COR-L47 (cell line): ENCODE measurements around the gene AKR1C3.
"Not testable (repeated sequence)": the region's sequence is repeated elsewhere in the genome, so short reads cannot be mapped to it uniquely, and the experiment has no call there.

Experiments
- DNase-seq: peaks from one replicate; lab custom pipeline; 2025; lab: John Stamatoyannopoulos, UW

The AKR1C3 gene

DNA sequence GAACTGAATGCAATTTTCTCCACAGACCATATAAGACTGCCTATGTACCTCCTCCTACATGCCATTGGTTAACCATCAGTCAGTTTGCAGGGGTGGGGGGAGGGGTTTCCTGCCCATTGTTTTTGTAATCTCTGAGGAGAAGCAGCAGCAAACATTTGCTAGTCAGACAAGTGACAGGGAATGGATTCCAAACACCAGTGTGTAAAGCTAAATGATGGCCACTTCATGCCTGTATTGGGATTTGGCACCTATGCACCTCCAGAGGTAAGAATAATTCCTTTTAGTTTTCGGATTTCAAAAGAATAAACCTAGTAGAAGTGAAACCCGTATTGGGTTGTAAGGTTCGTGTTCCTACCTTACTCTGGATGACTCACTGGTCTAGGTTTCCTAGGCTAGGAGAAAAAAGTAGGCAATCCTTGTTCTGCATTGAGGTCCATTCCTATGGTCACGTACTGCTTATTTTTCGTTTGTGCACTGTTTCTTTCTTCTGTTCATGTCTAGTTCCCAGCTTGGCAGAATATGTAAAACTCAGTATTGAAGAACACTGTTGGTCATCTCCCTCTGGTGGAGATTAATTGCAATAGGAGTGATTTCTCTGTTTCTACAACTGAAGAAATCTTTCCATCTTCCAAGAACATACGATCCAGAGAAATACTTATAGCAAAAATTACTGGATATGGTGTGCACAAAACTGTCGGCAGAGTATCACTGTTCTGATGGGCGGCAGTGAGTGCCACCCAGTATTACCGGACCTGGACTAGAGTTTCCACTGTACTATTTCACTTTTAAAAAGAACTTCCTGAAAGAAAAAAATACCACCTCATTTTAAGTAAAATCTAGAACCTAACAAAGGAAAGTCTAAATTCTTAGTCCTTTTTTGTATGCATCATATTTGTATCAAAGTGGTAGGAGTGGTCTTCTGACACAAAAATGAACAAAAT, at the start of gene AKR1C3:
Gene AKR1C3, plus strand, starts transcription at position 150 of the 941 bp plus-strand sequence. Its CDS starts 31 bp downstream, at position 181.
- DNase-seq, result peak; percentile 23

- no peak for DNase-seq
Measured at GRCh38 chr10:5045095-5045494, 49.1 kb upstream of the AKR1C3 start.

GRCh38 chr10:5046410-5046809, 47.8 kb upstream of the AKR1C3 start:
- no peak for DNase-seq

GRCh38 chr10:5047055-5047454, 47.2 kb upstream of the AKR1C3 start:
- DNase-seq, result not testable (repeated sequence)

- DNase-seq, result no peak
Measured at GRCh38 chr10:5047912-5048628, 46.1 kb upstream of the AKR1C3 start.

GRCh38 chr10:5052951-5053500, 41.2 kb upstream of the AKR1C3 start:
- DNase-seq, result not testable (repeated sequence)

GRCh38 chr10:5054831-5055230, 39.4 kb upstream of the AKR1C3 start:
- not testable (repeated sequence) for DNase-seq

DNA sequence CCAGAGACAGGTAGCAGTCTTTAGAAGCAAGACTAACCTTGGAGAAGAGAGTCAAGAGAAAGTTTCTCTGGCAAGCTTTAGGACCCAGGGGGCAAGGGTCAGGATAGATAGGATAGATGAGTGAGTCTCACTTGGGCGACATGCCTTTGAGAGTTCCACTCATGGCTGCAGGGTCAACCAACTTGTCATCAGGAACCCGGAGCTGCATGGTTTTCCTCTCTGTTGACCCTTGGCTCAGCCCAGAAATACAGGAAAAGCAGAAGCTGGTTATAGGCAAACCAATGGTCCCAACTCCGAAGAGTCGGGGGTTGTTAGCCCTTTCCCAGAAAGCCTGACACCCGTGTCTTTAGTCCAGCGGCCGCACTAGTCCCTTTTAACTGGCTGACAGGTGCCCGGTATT, 34.9 kb upstream of the AKR1C3 start:
- not testable (repeated sequence) for DNase-seq

GRCh38 chr10:5060791-5061190, 33.4 kb upstream of the AKR1C3 start:
- DNase-seq, result not testable (repeated sequence)

- DNase-seq, result no peak
Measured at GRCh38 chr10:5064656-5065055, 29.6 kb upstream of the AKR1C3 start.

DNA sequence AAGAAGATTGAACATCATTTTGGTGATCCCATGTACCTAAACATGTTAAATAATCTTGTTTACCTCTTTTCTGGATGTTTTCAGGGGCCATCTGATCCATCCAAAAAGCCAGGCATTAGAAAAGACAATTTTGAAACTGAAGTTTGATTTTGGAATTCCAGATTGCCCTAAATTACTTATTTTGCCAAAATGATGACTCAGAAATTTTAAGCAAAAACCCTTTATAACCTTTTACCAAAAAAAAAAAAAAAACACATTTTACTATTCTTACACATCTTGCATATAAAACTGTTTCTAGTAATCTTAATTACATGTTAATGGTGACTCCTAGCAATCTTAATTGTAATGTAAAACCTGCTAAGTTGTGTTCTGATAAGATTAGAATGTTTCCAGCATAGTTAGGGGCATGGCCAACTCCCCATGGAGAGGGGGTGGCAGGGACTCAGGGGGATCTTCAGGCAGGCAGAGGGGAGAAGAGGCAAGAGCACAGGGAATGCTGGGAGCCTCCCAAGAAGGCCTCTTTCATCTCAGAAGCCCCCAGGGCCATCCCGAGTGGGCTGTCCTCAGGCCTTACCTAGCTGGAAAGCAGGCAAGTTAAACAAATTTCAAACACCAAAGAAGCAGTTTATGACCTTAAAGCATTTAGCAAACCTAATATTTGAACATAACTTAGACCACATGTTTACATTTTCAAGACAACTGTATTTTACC, 25.8 kb upstream of the AKR1C3 start:
- DNase-seq, result no peak

DNA sequence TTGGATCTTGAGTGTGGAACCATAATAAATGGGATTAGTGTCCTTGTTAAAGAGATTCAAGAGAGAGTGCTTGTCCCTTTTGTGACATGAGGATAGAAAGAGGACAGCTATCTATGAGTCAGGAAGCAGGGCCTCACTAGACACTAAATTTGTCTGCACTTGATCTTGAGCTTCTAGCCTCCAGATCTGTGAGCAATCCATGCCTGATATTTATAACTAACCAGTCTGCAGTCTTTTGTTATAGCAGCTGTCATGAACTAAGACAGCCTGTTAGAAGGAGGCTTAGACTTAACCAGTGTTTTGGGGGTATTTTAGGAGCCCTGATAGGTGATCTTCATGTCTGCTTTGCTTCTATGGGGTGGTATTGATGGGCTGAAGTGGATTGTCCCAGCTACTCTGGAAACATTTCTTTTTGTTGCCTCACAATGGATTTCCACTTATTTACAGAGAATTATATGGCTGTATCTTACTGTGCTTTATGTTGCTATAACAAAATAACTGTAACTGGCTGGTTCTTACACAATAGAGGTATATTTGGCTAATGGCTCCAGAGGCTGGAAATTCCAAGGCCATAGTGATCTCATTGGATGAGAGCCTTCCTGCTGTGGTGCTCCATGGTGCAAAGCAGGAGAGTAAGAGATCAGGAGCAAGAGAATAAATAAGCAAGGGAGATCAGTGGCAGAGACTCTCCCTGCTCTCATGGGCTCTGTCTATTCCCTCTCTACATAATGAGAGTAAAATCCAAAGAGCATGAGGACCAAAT, 23.4 kb upstream of the AKR1C3 start:
- DNase-seq, result no peak

DNA sequence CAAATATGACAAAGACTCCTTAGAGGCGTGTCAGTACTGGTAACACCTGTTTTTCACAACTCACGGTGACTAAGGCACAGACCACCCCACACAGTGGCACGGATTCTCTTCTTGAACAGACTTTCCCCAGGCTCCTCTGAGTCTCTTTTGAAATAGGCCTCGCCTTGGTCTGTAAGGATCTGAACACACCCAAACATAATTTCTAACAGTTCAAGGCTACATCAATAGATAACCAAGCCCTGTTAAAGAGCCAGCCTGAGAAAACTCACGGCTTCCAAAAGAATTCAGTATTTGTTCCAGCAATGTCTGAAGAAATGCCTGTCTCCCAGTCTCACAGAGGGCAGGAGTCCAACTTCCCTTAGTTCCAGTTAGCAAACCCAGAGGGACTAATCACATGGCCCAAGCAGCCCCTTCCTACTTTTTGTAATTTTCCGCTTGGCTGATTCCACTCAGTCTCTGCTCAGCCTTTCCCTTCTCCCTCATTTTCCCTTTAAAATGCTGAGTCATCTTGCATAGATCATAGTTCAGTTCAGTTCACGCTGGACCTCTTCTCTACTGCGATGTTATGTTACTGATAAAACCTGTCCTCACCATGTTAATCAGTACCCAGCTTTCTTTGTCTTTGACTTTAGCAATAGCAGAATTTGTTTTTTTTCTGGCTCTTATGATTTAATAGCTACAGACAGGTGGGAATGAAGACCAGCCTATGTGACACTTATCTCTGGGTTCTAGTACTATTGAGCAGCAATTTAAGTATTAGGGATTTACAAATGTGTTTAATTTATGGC, 22.6 kb upstream of the AKR1C3 start:
- no peak for DNase-seq

DNA sequence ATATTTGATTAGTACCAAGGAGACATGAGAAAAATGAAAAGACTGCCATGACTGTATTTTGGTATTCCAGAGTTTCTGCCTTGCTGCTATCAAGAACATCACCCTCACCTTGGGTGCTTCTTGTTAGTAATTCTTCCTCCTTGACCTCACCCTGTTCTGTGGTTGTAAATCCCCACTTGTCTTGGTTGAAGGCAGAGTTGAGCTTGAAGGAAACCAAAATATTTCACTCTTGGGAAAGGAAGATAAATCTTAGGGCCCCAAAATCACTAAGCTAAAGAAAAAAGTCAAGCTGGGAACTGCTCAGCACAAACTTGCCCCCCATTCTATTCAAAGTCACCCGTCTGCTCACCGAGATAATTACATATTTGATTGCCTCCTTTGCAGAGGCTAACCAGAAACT, 20.6 kb upstream of the AKR1C3 start:
- no peak for DNase-seq

DNA sequence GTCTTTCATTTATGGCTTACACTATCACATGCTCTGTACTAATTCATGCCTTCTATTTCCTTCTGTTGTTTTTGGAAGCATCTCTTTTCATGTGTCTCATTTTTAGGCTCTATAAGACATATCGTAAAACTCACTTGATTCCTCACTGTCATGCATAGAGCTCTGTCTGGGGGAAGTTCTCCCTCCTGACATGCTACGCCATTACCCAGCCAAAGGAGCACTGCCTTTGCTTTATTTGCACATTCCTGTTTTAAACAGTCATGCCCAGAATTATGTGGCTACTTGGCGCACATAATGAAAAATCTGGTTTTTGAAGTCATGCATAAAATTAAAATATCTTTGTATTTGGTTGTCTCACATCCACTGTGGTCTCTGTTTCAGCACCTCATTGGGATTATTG, 17.6 kb upstream of the AKR1C3 start:
- DNase-seq, result no peak

DNA sequence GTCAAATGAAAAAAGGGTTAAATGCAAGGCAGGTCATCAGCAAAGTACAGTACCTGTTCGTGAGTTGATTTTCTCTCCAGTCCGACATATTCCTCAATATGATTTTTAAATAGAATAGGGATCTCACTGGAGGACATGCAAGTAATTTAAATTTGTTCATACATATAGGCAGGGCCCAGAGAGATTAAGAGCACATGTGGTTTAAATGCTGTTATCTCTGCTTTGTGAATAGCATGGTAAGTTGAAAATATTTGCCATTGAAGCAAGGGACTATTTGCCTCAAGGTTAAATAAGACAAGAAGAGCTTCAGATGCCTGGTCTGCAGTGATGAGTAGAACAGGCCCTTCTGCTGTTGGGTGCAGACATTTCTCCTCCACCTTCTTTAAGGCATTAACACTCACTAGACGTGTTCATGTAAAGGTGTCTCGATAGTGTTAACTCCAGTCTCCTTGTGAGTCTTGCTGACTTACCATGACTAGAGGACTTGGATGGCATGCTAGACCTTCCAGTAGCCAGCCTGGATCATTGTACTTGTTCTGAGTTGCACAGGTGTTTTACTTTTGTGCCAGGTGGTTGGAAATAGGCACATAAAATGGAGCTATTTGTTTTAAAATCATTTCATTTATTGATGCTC, 15.6 kb upstream of the AKR1C3 start:
- DNase-seq, result no peak

DNA sequence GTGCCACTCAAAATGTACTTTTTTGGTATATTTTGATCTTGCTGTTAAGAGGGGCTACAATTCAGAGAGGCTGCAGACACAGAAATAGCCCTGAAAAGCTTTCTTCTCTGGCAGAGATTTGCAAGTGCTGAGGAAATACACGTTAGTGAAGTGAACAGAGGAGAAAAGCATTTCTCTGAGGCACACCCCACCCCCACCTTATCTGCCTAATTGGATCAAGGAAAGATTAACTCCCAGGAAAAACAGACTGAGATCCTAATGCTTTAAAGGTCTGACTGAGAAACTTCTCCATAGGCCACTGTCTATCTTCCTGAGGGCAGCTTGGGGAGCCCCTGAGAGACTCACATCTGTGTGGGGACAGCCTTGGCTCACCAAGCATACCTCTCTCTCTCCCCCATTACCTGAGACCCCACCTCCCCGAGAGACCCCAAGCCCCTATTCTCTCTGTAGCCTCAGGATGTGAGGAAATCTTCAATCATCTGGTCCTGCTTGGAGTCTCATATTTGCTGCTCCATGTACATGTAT, 14.8 kb upstream of the AKR1C3 start:
- no peak for DNase-seq

DNA sequence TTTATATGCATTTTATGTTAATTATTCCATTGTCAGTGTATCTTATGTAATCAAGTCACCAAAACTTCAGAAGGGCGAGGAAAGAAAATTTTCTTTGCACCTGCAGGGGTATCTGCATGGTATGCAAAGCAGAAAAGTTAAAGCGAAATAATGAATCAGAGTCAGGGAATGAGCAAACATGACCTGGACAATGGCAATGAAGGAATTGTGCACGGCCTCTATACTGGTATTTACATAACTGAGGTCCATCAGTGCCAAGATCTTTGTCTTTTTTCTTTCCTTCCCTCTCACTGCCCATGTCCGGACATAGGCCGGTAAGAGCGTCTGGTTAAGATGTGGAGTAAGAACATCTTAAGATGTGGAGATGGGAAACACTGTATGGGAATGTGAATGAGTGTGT, 14.4 kb upstream of the AKR1C3 start:
- no peak for DNase-seq

GRCh38 chr10:5081091-5081490, 13.1 kb upstream of the AKR1C3 start:
- DNase-seq, result no peak
